ENCODE results near the gene PRSS50.

PRSS50 gene

DNA sequence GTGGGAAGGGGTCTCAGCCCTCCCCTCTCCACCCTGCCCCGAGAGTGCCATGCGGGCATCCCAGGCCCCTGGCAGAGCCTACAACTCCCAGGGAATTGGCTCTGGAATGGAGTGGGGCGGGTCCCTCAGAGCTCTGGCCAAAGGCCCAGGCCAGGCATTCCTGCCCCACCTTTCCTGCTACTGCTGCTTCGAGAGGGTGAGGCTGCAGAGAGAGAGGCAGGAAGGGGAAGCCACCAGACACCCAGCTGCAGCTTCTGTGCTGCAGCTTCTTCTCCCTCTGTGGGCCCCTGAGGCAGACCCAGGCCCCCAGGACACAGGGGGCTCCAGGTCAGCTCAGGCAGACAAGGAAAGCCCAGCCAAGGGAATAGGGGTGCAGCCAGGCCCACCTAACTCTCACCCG is 26.9 kb downstream of the PRSS50 start:
- no peak for DNase-seq (ENCODE audit: low read depth)

DNA sequence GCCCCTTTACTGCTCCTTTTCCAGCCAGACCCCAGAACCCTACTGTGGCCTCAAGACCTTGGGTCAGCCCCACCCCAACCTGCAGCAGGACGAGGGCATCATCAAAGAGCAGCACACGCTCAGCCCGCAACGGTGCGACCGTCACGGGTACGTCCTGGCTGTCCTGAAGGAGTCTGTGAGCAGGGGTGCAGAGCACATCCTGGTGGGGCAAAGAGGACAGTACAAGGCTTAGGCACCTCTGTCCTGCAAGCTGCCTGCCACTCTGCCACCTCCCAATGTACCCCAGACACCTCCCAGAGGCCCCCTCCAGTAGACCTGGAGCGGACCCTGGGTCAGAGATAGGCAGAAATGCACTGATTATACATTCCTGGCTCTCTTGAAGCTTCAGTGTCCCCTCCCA is 32.2 kb downstream of the PRSS50 start:
- no peak for DNase-seq (ENCODE audit: low read depth)

DNA sequence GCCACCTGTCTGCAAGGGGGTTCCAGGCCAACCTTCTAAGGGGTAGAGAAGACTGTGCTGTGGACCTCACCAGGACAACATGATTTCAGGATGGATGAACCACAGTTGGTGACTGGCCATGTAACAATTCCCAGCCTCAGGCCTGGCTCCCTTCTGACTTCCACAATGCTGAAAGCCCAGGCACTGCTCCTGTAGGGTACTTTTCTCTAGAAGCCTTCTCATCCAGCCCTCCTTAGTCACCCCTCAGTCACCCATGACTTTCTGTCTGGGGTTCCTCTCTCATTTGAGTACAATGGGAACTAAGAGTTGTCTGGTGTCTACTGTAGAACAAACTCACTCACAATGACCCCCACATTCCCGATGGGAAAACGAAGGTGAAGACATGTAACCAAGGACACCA is 32.8 kb downstream of the PRSS50 start:
- no peak for DNase-seq (ENCODE audit: low read depth)

DNA sequence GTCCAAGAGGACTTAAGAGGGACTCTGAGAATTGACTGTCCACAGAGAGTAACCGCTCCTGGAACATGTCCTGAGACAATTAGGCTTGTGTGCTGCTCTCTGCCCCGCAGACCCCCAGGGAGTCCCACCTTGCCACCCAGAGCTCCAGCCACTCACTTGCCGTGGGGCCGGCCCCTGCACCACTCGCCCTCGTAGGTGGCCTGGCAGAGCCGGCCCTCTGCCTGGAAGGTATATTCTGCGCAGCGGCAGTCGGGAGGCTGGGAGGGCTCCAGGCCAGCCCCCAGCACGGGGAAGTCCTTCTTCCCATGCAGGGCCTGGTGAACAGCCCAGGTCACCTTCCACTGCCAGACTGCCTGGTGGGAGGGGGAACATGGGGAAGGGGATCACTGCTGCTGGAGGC is 34.7 kb downstream of the PRSS50 start:
- no peak for DNase-seq (ENCODE audit: low read depth)

DNA sequence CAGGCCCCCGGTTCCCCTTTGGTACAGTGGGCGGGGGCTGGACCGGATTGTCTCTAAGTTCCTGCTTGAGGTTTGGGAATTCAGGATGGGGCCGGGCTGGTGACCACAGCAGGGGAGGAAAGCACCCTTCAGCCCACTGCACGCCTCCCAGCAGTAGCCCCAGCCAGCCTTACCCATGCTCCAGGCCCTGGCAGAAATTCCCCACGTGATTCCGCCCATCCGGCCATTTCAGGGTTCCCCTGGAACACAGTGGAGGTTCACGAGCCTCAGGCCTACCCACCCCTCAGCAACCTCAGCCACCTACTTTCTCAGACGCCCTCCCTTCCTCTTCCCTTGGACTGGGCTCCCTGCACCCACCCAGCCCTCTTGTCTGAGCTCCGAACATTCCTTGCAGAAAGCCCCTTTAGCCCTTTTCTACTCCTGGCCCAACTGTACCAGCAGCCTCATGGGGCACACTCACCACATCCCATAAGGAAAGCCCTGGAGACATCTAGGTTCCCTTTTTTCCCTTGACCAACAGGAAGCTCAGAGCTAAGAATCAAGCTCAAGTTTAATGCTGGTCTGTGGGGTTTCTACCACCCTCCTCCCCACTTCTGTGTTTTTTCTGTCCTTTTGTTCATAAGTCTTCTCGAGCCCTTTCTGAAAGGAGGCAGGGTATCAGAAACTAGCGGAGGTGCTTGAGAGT is 35.7 kb downstream of the PRSS50 start:
- no peak for DNase-seq (ENCODE audit: low read depth)

DNA sequence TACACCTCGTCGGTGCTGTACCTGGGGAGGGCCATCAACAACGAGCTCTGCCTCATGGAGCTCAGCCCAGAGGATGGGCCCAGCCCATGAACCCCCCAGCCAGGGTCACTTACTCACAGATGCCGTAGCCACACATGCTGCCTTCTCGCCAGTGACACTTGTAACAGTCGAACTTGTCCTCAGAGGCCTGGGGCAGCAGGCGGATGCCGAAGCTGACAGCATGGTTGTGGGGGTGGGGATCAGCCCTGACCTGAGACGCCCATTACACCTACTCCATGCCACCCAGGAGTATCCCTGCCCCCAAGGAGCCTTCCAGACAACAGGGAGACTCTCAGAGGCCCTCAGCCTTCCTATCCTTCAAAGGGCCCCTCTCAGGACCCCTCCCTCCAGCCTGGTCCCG is 36.3 kb downstream of the PRSS50 start:
- no peak for DNase-seq (ENCODE audit: low read depth)

DNA sequence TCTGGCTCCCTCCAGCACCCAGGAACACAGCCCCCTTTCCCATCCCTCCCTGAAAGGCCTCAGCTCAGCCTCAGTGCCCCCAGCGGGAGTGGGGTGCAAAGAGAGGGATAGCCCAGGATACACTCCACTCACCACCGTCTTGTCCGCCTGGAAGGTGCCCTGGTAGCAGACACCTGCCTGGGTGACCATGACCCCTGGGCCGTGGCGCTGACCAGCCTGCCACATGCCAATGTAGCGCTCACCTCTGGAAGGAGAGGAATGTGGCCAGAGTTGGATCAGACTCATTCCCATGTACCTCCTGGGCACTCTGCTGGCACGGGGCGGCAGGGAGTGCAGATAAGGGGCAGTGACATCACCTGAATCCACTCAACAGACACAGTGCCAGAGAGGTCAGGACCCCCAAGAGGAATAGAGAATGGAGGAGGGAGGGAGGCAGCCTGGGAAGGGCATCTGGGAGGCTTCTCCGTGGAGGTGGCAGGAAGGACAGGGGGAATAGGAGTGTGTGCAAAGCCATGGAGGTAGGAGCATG is 37.3 kb downstream of the PRSS50 start:
- no peak for DNase-seq (ENCODE audit: low read depth)

DNA sequence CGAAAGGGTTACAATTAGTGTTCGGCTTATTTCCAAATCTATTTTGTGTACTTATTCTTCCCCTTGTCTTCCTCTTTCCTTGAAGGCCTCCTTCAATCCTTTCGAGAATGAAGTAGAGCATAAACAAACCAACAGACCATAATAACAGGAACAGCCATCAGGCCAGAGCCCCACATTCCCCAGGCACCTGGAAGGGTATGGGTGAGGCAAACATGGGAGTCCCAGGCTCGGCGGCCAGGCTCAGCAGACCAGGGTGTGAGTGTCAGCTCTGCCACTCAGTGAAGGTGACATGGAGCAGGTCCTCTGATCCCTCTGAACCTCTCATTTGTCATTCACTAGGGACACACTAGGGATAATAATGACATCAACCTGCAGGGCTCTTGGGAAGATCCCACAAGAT is 38.0 kb downstream of the PRSS50 start:
- no peak for DNase-seq (ENCODE audit: low read depth)

DNA sequence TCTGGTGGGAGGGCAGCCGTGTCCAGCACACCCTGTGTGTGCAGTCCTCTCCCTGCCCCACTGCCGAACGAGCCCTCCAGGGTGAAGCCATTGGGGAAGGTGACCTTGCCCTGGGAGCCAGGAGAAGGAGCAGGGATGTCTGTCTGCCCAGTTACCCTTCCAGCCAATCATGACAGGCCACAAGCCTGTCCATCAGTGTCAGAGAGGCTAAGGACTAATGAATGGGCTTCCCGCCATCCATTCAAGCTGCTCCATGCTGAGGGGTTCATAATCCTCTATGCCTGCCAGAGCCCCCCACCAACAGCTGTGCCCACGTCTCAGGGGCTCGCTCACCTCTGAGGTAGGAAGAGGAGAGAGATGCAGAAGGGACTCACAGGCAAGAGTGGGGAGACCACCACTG is 39.4 kb downstream of the PRSS50 start:
- DNase-seq (ENCODE audit: low read depth): no peak

DNA sequence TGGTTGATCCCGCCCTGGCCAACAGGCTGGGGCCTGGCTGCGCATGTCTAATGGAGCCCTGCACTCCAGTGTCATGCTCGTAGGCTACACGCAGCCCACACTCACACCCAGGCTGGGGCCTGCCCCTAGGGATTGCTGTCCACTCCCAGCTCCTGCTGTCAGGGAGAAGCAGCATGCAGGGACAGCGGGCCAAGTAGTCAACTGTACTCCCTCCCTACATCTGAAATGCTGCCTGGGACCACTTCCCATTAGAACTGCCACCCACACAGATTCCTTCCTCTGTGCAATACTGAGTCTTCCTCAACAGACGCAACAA is 40.3 kb downstream of the PRSS50 start:
- no peak for DNase-seq (ENCODE audit: low read depth)

DNA sequence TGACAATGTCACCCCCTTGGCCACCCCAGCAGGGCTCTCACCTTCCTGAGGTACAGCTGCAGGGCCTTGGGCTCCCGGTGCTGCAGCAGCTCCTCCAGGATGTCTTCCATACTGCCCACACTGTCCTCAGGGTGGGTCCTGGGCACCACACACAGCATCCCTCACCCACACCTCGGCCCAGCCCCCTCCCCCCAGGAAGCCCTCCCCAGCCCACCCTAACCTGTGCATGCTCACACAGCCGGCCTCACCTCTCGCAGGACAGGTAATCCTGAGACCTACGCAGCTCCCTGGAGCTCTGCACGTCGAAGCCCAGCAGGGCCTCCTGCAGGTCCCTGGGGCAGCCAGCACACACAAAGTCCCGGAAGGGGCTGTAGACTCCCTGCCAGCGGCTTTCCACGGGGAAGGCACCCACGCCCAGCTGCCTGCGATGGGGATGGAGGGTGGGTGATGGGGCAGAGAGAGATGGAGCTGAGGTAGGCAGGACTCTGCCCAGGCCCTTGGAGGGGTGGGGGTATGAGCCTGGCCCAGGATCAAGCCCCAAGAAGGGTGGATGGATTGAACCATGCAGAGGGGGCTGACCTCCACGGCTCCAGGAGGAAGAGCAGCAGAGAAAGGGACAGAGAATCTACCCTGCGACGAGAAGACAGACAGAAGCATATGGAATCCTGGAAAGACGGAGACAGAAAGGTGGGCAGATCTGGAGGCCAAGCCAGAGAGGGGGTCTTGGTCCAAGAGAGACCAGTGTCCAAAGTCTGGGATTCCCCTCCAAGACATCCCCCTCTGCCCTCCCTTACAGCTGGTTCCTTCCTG is 40.9 kb downstream of the PRSS50 start:
- DNase-seq (ENCODE audit: low read depth): no peak

DNA sequence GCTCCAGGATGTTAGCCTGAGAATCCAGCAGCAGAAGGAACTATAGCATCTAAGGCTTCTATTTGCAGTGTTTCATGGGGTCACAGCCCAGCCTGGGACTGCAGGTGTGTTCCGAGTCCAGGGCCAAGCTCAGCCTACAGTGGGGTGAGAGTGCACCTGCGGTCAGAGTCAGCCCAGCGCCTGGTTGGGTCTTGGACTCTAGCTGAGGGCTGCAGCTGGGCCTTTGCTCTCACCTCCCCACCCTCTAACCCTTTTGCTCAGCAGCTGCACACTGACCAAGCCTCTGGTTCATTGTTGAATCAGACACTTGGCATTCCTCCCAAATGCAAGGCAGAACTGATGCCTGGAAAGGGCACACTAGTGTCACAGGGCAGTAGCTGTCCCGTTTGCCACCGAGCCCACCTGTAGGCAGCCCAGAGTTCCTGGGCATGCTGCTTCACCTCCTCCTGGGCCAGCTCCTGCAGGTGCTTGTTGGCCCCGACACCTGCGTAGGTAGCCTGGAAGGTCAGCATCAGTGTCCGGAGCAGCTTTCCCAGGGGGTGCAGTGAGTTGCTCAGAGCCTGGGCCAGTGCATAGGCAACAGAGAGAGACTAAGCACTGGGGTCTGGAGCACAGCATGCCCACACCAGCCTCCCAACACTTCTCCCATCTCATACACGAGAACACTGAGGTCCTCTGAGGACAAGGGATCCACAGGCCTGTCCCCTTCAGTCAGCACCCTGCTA is 41.7 kb downstream of the PRSS50 start:
- DNase-seq (ENCODE audit: low read depth): no peak

DNA sequence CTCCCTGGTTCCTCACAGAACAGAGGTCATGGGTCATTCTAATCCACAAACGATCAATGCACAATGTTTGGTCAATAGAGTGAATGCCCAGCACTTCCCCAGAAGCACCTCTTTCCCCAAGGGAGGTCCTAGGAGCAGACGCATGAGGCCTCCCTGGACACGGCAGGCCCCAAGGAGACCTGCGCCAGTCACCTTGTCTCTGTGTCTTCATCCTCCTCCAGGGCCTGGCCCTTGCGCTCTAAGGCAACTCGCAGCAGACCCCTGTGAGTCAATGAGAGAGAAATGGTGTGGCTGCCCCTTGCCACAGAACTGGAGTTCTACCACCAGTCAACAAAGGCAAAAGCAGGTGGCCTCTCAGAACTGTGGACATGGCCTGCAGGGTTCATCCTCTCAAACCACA is 42.2 kb downstream of the PRSS50 start:
- DNase-seq (ENCODE audit: low read depth): no peak

DNA sequence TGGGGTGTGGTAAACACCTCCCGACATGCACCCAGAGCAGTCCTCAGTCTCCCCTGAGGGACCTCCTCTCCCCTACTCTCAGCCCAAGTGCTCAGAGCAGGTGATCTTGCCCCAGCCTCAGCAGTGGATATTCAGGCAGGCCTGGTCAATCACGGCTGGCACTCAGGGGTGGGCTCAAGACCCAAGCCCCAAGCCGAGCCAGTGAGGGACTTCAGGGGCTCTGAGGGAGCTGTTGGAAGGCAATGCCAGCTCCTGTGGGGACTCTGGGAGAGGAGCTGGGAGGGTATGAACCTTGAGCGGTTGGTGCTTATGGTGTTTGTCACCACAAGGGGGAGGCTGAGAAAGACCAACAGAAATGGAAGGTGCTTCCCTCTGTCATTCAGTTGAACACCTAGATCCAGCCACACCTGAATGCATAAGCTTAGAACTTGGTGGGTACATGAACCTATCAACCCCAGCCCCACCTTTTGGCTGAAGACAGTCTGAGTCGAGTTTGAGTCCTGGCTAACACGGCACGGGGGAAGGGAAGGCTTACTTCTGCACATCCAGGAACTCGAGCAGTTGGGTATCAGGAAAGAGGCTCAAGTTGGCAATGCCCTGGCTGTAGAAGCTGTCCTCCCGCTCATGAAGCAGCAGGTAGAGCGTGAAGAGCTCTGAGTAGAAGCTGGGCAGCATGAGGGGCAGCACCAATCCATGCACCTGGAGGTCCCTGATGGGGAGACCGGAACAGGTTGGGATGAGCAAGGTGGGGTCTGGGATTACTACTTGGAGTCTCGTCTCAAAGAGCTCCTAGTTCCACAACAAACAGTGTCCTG is 43.4 kb downstream of the PRSS50 start:
- no peak for DNase-seq (ENCODE audit: low read depth)

DNA sequence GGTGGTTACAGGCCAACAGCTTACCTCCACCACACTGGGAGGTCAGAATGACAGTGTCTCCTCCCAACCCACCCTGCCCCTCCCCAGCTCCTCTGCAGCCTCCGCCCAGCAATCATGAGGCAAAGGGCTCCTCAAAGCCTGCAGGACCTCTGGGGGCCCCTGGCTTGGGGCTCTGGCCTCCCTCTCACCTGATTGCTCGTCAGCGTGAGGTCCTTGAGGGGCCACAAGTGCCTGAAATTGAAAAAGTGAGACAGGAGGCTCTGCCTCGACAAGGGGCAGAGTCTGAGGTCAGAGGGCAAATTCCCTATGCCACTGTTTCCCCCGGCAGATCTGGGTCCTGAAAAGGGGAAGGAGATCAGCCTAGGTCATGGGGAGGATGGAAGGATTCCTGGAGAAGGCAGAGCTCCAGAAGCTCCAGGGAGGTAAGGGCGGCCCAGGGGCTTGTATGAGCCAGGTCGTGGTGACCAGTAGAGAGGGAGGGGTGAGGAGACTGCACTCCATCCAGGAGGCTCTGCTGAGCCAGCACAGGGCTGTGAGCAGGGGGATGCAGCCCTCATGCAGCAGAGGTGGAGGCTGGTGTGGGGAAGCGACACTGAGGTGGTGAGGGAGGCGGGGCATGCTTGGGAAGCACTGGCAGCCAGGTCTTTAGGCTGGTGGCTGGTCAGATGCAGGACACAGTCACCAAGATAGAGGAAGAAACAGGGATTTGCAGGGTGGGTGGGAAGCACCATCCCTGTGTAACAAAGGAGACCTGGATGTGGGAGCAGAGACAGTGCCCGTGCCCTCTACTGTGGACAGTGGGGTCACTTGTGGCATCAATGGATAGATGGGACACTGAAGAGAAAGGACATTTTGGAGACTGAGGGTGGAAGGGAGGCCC is 44.3 kb downstream of the PRSS50 start:
- no peak for DNase-seq (ENCODE audit: low read depth)

DNA sequence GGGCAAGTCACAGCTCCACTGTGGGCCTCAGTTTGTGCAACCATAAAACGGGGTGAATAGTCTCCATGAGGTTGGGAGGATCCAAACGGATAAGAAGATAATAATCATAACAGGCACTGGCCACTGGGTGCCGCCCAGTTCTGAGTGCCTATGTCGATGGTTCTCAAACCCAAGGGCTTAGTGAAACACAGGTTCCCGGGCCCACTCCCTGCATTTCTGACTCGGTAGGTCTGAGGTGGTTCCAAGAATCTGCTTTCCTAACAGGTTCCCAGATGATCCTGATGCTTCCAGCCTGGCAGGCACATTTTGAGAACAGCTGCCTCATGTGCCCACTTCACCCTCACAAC is 45.3 kb downstream of the PRSS50 start:
- DNase-seq (ENCODE audit: low read depth): no peak

DNA sequence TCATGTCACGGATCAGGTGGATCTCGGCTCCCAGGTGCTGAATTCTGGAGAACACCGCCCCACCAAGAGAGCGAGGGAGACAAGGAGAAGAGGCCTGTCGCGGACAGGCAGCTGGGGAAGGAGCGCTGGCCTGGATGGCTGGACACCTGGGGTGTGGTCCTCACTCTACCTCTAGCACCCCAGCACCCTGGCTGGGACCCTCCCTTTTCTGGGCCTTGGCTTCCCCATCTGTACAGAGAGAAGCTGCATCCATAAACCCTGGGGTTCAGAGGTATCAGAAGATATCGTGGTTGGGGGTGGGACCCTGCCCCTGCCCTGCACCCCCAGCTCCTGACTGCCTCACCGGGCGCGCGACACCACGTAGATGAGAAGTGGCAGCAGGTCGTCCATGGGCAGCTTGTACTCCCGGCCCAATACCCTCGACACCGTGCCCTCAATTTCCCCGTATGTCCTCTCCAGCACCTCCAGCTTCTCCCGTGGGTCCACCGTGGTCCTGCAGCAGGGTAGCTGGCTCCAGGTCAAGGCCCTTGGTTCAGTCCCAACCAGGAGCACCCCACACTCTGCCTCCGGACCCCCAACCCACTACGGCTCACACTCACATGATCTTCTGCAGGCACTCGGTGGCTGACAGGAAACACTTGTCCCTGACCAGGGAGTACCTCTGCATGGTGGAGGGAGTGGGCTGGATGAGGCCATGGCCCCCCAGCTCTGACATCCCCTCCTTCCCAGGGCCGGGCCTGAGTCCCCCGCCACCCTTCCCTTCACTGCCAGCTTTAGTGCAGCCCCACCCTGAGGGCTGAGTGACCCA is 45.9 kb downstream of the PRSS50 start:
- DNase-seq (ENCODE audit: low read depth): no peak

DNA sequence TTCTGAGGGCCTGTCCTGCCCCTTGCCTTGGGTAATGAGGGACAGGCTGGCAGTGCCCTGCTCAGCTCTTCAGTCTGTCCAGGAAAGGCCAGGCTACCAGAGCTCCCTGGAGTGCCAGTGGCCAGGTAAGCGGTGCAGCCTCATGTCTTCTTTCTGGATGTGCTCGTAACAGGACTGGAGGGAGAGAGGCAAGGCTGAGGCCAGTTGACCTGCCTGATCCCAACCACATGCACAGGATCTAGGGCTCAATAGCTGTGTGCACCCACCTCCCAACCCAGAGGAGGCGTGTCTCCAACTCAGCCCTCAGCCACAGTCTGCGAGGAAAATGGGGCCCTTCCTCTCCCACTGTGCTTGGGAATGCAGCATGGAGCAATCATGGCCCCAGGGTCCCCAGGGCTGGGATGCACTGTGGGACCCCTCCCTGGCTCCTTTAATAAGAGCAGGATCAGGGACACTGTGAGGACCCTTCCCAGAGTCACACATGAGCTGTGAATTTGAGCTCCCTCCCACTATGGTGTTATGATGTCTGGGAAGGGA is 46.7 kb downstream of the PRSS50 start:
- DNase-seq (ENCODE audit: low read depth): no peak

DNA sequence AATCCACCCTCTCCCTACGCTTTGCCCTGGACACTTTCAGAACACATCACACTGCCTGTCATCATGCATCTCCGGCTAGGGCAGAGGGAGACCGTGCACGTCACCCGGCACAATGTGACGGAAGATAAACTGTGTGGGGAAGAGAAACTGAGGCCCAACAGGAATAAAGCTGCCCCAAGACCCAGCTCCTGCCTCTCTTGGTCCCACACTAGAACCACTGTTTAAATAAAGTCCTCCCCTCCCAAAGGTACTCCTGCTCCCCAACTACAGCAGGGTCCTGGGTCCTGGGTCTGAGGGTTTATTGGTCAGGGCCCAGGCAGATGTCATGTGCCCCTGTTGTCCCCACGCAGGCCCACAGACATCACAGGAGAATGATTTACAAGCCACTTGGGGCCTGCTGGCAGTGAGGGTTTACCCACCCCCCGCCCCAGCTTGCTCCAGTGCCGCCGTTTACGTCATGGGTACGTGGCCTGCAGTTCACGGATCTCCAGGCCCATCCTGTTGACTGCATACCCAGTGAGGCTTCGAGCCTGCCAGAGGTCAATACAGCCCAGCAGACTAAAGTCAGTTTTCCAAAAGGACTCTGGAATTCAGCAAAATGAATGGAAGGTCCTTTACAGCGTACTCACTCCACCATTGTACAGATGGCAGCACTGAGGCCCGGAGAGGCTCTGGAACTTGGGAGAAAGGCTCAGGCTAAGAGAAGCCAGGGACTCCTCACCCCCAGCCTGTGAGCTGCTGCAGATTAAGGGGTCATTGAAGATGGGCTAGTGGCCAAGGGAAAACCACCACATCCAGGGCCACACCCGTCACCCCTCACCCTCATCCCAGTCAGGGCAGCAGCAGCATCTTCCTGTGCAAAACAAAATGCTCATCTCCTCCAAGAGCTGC is 47.4 kb downstream of the PRSS50 start:
- DNase-seq (ENCODE audit: low read depth): no peak

Data from stimulated activated CD8-positive, alpha-beta memory T cell treated with anti-CD3 and anti-CD28 coated beads, Interleukin-15, amount 100 ng/mL, for 1 hour (primary cell).